GM19438 (cell line): ENCODE measurements around the gene FBN1.

ENCODE experiments used
- ATAC-seq: cut with Tn5 transposase; IDR thresholded peaks from one replicate; pipeline ENCODE4 v1.9.1; 2021; ENCODE audit warnings: low read depth; ENCODE audit not compliant: unreplicated experiment

FBN1 gene

DNA sequence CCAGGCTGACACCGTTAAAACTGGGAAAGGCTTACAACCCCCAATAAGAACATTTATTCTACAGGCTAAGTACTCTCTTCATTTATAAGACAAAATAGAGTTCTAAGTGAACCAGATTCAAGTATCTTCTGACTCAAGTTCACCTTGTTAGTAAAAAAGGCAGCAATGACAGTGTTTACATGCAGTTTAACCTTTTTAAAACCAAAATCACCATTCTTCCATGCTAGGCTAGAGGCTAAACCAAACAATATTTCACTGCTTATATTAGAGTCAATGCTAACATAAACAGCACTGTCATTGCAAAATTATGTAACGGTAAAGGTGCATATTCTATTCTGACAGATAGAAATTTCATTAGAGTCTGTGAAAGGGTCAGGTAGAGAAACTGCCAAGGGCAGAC lies 118.0 kb downstream of the FBN1 start:
- no peak for ATAC-seq

DNA sequence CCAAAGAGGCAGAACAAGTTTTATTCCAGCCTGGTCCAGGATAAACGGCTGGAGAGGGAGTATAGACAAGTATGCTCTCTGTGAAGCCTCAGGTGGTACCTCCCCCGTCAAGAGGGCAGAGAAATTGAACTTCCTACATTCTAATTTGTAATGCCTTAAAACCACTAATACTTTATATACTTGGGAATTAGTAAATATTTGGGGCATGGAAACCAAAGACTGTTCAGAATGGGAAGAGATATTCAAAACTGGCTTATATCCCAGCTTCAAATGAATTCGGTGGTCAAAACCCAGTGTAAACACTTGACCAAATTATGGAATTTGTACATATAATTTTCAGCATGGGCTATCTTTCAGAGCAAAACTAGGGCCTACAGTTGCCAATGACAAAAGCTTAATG lies 122.6 kb downstream of the FBN1 start:
- no peak for ATAC-seq

DNA sequence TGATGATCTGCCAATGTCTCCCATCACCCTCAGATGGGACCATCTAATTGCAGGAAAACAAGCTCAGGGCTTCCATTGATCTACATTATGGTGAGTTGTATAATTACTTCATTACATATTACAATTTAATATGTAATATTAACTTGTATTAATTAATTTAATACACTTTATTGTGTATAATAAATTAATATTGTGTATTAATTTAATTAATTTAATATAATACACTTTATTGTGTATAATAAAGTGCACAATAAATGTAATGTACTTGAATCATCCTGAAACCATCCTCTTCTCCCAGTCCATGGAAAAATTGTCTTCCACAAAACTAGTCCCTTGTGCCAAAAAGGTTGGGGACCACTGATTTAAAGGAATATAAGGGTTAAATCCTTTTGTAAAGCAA lies 123.4 kb downstream of the FBN1 start:
- ATAC-seq: no peak

DNA sequence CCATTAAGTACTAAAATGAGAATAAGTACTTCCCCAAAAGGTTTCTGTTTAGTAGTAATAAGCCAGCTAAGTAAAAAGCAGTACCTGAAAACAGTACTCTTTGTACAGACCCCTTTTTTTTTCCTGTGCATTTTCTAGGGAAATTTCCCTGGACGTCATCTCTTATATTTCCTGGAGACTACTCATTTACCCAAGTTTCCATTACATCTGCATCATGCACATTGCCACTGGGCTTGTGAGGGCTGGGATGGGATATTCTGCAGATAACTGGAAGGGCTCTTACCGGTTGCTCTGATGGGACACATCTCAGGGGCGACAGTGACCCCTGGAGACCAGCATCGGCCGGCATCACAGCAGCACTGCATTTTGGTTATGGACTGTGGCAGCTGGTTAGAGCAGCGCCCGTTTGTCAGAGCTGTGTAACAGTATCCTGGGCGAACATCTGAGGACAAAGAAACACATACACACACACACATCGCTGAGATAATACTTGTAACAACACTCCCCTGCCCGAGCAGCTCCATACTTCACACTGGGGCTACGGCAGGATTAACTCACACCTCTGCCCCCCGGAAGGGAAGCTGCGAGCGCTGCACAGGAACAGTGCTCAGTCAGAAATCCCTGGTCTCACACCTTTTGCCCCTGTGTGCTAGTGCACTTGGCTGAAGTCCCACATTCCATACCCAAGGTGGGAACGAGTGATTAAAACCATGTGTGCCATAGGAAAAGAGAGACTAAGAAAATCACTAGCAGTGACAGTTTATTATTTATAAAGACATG lies 124.9 kb downstream of the FBN1 start:
- no peak for ATAC-seq

DNA sequence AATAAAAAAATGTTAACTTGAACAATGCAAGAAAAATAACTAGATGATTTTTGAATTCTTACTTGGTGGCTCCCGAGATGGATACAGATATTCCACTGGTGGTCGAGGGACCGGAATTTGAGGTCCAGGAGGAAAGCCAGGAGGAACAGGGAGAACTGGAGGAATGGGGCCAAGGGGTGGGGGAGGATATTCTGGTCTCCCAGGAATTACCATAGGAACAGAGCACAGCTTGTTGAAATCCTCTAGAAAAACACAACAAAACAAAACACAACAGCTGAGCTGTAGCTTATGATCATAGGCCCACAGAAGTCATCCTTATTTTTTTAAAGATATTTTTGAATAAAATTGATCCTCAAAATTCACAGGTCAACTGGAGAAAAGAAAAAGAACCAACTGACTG lies 129.4 kb downstream of the FBN1 start:
- no peak for ATAC-seq

DNA sequence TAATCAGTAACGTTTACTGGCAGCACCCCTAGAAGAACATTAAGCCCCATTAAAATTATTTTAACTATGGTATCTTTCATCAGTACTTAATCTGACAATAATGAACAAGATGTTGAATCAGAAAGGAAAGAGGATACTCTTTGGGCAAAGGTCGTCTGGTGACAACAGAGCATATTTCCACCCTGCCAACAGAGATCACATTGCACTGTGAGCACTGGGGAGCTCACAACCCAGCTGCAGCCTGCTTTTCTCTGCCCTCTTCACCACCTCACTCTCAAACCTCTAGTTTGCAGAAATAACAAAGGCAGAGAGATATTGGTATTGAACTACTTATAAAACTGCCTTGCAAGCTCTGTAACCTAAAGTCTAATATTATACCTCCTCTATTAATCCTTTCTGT lies 130.0 kb downstream of the FBN1 start:
- no peak for ATAC-seq

DNA sequence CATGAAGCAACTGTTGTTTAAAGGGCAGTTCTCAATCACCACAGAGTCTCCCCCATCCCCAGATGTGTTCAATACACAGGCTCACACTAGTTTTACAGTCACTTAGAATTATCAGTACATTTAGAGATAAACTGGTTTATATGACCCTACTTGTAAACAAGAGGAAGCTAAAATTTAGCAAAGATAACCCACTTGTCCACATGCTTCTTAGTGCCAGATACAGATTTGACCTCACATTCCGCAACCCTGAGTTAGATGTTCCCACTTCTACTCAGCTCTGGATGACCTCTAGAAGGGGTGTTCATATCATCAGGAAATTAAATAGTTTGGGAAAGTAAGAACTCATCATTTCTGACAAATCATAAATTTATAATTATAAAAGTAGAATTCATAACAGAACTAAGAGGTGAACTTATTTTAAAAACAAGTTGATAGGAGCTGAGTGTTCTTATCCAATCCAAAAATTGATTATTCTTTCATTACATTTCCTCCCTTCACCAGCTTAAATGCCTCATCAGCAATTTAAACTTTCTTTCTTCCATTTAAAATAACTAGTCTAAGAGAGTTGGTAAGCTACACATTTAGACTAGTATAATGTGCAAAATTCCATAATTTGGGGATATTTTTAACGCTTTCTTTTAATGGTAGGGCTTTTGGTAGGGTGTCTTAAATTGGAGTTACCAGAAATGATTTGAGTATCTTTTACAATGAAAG lies 131.2 kb downstream of the FBN1 start:
- ATAC-seq: no peak

DNA sequence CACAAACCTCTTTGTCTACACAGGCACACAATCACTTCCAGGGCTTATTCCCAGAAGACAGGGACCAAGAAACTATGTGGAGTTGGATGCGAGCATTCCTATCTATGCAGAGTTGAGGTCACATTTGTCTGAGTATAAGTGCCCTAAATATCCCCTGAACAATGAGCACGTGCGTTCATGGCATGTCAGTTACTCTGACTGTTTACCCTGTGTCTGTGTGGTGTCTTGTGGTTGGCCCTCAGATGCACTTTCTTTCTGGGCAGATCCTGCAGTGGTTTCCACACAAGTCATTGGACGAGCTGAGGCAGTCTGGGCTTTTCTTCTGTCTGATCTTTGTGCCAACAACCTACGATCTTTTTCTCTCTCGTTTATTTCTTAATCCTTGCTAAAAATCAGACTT lies 134.5 kb downstream of the FBN1 start:
- no peak for ATAC-seq

DNA sequence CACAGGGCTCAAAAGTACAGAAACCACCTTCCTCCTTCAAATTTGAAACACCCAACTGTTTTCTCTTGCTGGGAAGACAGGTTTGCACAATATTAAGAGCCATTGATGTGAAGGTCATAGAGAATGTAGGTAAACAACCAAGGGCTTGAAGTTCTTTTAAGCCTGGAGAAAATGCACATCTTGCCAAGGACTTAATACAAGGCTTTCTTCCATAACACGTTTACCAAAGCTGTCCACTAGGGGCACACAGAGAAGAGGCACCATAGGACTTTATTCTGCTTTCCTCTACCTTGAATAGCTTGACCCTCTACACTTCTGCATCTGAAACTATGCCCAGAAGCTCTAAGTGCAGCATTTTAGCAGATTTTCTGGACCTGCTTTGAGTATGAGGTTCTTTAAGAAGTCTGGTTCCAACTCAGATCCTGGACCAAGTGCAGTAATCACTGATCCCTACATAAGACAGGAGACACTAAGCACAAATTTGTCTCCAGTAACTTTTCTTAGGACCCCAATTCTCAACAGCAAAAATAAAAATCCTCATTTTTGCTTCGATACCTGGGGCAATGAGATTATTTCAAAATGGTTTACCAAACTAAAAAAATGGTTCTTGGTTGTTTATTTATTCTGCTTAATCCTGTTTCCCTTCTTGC lies 138.0 kb downstream of the FBN1 start:
- peak; percentile 83 for ATAC-seq

DNA sequence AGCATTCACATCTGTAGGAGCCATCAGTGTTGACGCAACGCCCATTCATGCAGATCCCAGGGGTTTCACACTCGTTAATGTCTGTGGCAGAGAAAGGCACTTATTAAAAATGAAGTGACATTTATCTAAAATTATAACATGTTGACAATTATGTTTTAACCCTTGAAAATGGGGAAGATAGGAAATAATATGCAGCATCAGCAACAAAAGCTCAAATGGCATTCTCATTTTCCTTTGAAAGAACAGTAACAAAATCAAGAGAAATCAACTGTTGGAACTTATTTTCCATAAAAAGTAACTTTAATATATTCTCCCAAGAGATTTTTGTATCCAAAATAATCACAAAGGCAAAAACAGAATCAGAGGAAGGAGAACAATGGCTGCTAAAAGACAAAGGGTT lies 140.4 kb downstream of the FBN1 start:
- ATAC-seq: no peak

DNA sequence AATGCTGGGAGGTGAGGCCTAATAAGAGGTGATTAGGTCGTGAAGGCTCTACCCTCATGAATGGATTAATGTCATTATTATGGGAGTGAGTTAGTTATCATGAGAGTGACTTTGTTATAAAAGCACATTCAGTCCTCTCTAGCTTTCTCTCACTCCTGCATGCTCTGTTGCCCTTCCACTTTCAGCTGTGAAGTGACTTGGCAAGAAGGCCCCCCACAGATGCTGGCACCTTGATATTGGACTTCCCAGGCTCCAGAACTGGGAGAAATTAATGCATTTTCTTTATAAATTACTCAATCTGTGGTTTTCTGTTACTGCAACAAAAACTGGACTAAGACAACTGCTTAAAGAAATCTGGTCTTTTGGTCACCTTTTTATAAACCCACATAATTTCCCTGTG lies 144.3 kb downstream of the FBN1 start:
- ATAC-seq: peak; percentile 56

DNA sequence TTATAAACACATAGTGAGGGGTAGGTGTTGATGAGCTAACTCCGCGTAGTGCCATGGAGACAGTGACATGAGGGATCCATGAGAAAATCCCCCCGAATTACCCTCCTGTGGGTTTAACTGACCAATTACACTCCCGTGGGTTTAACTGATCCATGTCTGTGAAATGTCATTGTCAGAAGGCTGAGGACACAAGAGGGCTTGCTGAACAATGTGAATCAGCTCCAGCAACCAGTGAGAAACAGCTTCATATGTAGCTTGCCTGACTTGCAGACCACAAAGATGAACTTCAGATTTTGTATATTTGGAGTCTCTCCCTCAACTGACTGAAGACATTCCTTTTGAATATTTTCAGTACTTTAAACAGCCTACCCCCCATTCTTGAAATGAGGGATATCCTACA lies 144.9 kb downstream of the FBN1 start:
- ATAC-seq: no peak

DNA sequence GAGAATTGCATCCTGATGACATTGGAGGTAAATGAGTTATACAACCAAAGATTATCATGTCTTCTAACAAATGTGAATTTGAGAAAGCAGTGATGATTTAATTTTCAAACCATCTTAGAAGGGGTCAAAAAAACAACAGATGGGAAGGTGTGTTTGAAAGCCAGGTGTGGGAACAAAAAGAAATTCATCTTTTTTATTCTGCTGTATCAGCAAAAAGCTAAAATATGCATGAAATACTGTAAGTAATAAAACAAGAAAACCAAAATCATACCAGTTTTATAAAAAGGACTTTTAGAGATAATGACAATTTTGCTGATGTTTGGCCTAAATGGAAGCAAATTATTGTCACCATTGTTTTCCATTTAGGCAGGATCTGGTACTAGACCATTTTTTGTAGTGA lies 145.5 kb downstream of the FBN1 start:
- ATAC-seq: no peak

DNA sequence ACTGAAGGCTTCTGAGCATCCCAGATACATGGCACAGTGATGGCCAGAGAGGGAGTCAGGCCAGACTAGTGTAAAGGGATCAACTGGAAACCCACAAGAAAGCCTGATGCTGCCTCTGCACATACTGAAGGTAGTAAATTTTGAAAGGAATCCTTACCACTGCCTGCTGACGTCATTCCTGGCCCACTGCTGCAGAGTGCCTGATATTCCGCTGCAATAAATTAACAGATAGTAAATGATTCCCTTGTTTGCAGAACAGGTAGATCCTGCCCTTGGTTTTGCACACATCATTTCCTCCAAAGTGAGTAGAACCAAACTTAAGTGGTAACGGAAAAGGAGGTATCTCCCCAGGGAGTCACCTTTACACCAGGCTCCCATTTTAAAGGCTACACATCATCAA lies 146.7 kb downstream of the FBN1 start:
- no peak for ATAC-seq

DNA sequence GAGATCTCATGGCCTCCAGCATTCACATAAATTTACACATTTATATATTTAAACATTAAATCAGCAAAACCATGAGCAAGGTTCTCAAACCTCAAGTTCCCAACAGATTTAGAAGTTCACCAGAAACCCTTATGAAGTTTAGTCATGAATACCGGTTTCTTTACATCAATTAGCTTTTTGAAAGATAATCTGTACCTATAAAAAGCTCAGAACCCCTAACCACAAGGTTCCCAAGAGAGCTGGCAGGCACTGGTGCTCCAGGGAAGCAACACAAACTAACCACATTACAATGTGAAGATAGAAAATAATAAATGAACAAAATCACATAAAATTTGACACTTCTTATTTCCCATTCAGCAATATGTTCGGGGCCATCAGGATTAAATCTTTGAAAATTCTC lies 150.9 kb downstream of the FBN1 start:
- ATAC-seq: no peak

DNA sequence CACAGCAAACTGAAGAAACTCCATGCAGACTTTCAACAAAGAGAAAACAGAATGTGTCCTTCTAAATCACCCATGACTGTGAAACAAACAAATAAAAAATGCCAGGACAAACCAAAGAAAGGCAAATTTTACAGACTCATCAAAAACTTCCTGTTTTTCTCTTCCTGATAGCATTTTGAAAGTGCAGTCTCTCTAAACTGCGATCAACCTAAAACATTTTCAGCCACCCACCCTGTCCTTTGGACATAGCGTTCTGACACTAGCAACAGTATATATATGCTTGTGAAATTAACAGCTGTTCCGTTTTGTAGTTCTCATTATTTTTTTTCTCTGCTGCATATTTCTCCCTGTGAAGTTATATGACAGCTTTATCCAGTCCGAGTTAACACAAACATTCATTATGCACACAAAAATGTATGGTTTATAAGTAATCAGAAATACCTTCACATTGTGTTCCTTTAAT lies 151.7 kb downstream of the FBN1 start:
- no peak for ATAC-seq

DNA sequence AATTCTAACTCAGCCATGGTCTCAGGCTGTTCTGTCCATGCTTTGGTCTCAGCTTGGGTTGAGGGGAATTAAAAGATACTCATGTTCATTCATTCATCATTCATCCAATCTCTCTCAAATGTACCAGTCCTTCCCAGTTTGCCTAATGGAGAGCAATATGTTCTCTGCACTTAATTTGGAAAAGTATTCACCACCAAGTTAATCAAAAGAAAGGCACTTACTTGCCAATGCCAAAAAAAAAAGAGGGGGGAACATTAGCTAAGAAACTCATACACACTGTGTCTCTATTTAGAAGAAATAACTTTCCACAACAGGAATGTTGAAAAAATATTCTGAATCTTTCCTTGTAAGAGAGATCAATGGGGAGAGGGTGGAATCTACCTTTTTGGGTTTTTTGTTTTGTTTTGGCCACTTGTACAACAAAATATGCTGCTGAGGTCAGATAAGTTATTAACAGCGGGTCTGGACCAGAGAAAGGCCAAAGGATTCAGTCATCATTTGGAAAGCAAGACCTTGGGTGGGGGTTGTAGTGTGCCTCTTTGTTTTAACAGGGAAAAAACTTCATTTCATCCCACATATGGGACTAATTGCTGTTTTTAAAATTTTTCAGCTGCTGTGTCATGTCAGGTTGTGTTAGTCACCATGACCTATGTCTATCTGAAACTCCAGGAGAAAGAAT lies 152.3 kb downstream of the FBN1 start:
- no peak for ATAC-seq

DNA sequence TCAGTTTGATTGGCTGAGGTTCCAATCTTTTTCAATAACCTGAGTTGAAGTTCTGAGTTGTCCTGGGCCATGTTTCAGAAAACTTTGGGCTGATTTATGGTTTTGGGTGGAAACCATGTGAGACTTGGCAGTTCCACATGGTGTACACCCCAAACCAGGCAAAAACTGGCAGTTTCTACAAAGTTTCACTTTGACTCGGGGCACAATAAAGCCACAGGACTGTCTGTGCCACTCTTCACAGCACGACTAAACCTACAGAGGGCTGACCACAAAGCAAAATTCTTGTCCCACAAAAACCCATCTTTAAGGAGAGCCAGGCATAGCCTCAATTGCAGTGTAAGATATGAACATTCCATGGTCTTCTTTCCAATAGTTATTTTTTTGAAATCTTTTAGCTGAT lies 159.3 kb downstream of the FBN1 start:
- ATAC-seq: no peak

DNA sequence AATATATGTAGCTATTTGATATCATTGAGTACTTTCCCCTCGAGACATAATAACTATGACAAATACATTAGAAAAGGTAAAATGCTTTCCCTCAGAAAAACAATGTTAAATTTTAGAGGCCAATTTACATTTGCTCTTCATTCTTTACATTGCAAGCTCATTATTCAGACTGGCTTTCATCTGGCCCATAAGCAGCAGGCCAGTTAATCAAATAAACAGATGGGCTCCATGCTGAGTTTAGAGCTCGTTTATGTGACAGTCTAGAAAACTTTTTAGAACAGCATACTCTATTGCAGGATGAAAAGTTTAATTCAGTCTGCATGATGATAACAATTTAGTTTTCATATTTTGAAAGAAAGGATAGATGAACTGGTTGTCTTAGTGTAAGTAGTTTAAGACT lies 163.7 kb downstream of the FBN1 start:
- no peak for ATAC-seq

DNA sequence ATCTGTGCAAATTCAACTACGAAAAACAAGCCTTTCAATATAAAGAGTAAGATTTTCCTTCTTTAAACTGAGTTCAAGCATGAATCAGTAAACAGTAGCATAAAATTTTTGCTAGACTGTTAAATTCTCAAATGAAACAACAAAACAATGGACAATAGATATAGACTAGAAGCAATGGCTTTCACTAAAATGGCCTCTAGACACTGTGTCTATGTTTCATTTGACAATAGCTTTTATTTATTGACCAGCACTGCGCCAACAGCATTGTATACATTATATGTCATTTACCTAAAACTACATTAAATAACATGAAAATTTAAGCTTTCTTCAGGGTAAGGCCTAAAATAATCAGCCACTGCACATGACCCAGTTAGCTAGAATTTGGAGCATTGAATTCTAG lies 165.8 kb downstream of the FBN1 start:
- no peak for ATAC-seq

DNA sequence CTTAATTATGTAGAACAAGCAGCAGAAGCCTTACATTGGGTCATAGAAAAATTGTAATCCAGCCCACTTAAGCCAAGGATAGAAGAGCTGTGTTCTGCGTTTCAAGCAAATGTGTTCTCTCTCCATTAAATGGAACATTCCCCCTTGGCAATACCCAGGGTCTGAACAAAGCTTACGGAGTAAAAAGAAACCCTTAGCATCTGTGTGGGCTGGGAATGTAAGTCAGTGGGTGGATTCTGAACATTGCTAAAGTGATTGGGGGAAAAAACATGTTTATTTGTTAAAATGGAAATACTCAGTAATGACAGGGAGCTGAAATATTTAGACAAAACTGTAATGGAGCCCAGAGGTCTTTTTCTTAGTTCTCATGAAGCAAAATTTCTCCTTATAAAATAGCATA lies 166.9 kb downstream of the FBN1 start:
- no peak for ATAC-seq
